Stimulated activated CD4-positive, alpha-beta T cell treated with anti-CD3 and anti-CD28 coated beads, Interleukin-4, amount 100 ng/mL, for 4 hours (primary cell): ENCODE measurements around the gene FIS1.
"Not testable (repeated sequence)": the region's sequence is repeated elsewhere in the genome, so short reads cannot be mapped to it uniquely, and the experiment has no call there.

Experiments used
- DNase-seq, 2 experiments: peaks; one replicate each; pipeline ENCODE4 v3.0.0-alpha.2; 2020

FIS1 gene

GRCh38 chr7:101201695-101202602, 42.9 kb downstream of the FIS1 start:
- DNase-seq = no peak

DNA sequence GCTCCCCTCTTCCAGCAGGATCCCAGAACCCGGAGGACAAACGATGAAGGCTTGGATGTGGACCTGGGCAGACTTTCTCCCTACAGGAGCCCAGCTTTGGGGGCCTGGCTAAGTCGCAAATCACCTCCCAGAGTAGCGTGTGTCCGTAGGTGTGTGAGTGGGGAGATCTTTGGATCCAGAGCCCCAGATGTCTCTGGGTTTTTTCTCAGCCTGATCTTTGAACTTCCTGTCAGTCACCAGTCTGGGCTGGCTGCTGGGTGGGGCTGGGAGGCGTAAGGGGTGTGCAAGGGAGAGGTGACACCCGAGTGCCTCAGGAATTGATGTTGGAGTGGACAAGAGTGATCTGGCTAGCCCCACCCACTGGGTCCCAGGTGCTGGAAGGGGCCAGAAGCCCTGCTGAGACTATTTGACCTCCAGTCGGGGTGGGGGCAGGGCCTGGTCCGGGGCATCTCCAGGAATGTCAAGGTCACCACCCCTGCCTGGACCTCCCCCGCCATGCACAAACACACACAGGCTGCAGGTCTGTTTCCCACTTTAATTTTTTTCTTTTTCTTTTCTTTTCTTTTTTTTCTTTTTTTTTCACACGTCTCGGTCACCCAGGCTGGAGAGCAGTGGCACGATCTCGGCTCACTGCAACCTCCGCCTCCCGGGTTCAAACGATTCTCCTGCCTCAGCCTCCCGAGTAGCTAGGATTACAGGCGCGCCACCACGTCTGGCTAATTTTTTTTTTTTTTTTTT, 43.9 kb downstream of the FIS1 start, which contains the start of gene MOGAT3:
MOGAT3 (minus strand) TSS at position 175 of the 738 bp plus-strand sequence. CDS start 182 bp downstream, outside the sequence.
- DNase-seq = no peak

GRCh38 chr7:101200504-101200861, 44.4 kb downstream of the FIS1 start:
- no peak for DNase-seq

DNA sequence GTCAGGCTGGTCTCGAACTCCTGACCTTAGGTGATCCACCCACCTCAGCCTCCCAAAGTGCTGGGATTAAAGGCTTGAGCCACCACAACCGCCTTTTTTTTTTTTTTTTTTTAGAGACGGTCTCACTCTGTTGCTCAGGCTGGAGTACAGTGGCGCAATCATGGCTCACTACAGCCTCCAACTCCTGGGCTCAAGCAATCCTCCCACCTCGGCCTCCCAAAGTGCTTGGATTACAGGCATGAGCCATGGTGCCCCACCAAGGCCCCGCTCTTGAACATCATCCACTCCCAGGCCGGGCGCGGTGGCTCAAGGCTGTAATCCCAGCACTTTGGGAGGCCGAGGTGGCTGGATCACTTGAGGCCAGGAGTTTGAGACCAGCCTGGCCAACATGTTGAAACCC, 45.4 kb downstream of the FIS1 start:
- not testable (repeated sequence) for DNase-seq

DNA sequence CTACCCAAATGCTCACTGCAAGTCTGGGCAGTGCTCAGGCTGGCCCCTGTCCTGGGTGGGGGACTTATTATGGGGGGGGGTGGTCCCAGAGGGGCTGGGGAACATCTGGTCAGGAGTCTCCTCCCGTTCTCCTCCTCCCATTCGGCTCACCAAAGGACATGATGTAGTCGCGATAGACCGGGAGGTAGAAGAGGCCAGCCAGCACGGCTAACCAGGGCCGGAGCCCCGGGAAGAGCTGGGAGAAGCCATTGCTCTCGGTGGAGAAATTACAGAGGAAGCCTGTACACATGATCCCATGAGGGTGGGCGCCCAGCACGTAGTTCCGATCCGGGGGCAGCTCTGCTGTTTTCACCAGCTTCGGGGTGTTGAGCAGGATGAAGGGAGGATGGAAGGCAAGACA, 46.4 kb downstream of the FIS1 start:
- no peak for DNase-seq

- no peak for DNase-seq
Observed at GRCh38 chr7:101197991-101198390, 46.9 kb downstream of the FIS1 start.

DNA sequence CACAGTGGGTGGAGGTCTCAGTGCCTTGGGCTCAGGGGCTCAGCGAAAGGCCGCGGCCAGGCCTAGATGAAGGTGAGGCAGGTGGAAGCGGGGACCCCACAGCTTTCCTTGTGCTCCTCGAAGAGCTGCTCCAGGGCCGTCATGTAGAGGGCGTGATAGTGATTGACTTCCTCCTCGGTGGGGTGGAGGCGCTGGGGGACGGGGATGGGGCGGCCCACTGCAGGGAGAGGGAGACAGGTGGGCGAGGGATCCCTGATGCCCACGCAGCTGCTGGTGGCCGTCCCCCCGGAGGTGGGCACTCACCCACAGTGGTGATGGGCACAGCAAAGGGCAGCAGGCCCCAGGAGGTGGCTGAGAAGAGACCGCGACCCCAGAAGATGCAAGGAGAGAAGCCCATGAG, 49.0 kb downstream of the FIS1 start:
- DNase-seq = no peak
